GM18499 (cell line): ENCODE measurements around the gene PDCD7.
"Not testable (repeated sequence)": the region's sequence is repeated elsewhere in the genome, so short reads cannot be mapped to it uniquely, and the experiment has no call there.

Experiments
- ATAC-seq: cut with Tn5 transposase; IDR thresholded peaks from one replicate; pipeline ENCODE4 v1.9.1; 2021; ENCODE audit warnings: moderate number of reproducible peaks; ENCODE audit not compliant: insufficient read depth, unreplicated experiment

Gene PDCD7

DNA sequence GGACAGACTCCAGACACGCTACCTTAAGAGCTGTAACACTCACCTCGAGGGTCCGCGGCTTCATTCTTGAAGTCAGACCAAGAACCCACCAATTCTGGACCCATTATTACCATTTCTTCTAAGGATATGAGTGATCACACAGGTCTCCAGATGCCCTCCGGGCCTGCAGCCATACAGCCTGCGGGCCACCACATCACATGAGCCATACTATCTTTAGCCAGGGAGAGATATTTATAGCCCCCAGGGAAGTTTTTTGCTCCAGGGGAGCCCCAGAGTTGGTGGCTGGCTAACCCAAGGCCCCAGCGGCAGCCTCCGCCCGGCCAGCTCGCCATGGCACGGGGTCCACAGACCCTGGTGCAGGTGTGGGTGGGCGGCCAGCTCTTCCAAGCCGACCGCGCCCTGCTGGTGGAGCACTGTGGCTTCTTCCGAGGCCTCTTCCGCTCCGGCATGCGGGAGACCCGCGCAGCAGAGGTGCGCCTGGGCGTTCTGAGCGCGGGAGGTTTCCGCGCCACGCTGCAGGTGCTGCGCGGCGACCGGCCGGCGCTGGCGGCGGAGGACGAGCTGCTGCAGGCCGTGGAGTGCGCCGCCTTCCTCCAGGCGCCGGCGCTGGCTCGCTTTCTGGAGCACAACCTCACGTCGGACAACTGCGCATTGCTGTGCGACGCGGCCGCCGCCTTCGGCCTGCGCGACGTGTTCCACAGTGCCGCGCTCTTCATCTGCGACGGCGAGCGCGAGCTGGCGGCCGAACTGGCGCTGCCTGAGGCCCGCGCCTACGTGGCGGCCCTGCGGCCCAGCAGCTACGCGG, 56.9 kb downstream of the PDCD7 start, which contains the start of gene KBTBD13:
TSS of gene KBTBD13 (plus strand) at position 261 of the 805 bp plus-strand sequence. CDS start at position 331, 70 bp downstream.
- ATAC-seq, result no peak

- ATAC-seq, result not testable (repeated sequence)
Observed at GRCh38 chr15:65075607-65076395, 57.8 kb downstream of the PDCD7 start.

DNA sequence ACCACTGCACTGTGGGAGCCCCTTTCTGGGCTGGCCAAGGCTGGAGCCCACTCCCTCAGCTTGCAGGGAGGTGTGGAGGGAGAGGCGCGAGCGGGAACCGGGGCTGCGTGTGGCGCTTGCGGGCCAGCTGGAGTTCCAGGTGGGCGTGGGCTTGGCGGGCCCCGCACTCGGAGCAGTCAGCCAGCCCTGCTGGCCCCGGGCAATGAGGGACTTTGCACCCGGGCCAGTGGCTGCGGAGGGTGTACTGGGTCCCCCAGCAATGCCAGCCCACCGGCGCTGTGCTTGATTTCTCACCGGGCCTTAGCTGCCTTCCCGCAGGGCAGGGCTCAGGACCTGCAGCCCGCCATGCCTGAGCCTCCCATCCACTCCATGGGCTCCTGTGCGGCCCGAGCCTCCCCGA, 58.7 kb downstream of the PDCD7 start:
- ATAC-seq, result not testable (repeated sequence)

DNA sequence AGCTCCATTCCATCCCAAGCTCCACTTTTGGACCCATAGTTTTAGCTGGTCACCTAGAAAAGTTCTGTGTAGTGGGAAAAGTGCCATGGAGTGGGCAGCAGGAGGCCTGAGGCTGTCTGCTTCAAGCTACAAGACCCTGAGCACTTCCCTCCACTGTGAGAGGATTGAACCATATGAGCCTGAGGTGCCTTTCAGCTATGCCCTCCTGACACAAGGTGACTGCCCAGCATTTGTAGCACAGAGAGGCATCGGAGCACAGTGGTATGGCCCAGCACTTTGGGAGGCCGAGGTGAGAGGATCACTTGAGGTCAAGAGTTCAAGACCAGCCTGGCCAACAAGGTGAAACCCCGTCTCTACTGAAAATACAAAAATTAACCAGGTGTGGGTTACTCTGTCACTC, 61.0 kb downstream of the PDCD7 start:
- ATAC-seq, result no peak

DNA sequence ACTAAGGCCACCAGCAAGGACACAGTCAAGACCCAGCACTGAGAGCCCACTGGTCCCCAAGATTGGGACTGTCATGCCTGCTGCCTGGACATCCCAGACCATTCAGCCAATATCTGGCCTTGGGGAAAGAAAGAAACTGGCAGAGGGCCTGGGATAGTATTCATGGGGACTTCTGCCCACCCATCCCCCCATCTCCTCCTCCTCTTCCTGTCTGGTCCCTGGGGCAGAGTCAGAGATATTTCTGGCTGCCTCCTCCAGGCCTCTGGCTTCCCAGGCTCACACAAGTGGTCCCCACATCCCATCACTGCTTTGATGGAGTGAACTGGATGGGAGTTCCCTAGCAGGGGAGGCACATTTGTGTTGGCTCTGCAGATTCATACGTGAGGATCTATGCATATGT, 61.6 kb downstream of the PDCD7 start:
- ATAC-seq, result no peak

DNA sequence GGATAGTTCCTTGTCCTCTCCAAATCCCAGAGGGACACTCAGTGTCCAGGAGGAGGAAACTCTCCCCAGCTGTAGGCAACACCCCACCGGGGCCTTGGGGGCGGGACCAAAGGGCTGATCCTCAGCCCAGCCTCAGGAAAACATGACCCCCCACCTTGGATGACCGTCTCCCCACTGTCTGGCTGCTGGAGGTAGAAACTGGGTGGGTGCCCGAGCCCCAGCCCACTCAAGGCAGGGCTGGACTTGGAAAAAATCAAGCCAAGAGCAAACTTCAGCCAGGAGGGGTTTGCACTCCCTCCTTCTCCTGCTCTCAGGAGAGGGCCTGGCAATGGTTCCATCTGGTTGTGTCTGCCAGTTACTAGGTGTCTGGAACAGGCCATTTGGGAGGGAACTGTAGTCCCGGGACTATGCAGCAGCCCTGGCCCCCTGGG, 62.2 kb downstream of the PDCD7 start:
- no peak for ATAC-seq

GRCh38 chr15:65069779-65070546, 63.6 kb downstream of the PDCD7 start:
- ATAC-seq, result no peak

DNA sequence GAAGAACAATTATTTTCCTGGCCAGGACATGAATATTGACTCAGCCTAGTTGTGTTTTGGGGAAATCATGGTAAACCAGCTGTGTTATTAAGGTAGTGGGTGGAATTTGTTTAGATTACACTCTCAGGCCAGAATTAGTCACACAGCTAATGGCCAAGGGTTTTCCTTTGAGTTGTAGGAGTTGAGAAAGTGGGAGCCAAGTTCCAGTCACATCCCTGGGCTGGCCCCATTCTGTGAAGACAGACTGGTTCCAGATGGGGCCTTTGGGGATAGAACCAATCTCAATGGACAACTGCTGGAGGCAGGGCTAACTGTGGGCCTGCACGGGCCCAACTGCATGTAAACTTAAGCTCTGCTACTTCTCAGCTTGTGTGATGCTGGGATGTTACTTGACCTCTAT, 64.4 kb downstream of the PDCD7 start:
- ATAC-seq, result no peak

DNA sequence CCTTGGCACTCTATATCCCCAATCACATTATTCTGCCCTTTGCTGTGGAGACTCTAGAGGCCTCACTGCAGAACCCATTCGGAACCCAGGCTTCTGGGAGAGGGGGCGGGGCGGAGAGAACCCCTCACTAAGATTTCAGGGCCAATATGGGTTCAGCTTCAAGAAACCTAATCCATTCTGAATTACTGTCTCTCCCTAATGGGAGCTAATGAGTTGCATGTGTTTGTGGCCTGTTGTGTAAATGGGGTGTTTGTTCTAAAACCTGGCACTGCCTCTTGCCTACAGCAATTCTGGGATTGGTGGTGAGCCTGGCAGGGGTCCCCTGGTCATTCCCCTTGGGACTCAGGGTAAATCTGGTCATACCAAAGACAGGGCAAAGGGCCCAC, 65.2 kb downstream of the PDCD7 start:
- ATAC-seq, result no peak

- no peak for ATAC-seq
Observed at GRCh38 chr15:65067645-65068402, 65.8 kb downstream of the PDCD7 start, which contains the start of gene RASL12. RASL12 (minus strand) TSS chr15:65067991; CDS start chr15:65067835, 156 bp downstream.
